ENCODE results near the gene ATG12.

Gene ATG12

GRCh38 chr5:115806986-115807653, 34.2 kb downstream of the ATG12 start:
- DNase-seq (ENCODE audit: low read depth) = no peak

DNA sequence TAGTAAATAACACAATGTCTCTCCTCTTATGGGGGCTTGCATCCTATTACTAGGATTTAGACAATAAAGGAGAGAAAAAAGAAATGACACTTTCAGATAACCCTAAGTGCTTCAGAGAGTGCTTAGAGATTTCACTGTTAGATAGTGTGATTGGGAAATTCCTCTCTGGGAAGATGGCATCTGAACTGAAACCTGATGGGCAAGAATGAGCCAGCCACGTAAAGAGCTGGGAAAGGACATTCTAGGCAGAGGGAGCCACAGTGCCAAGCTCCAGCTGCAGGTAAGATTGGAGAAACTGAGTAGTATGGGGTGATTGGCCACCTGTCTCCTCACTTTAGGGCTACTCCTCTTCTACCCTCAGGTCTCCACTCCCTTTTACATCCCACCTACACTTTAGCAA, 39.4 kb downstream of the ATG12 start:
- DNase-seq (ENCODE audit: low read depth) = no peak

- DNase-seq (ENCODE audit: low read depth) = no peak
Measured at GRCh38 chr5:115801152-115801551, 40.2 kb downstream of the ATG12 start.

DNA sequence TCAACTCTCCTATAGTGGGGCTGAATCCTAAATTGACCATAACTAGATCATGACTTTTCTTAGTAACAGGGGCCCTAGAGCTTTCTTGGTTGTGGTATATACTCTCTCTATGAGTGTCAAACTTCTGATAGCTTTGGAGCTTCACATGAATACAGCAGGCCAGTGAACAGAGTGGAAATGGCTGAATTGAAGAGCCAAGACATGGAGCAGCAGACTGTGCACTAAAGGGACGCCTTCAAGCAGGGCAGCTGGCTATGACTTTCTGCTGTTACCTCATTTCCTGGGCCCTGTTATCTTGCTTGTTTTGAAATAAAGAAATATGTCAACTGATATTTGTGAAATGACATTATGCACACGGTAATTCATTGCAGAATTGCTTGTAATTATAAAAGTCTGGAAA, 41.3 kb downstream of the ATG12 start:
- no peak for DNase-seq (ENCODE audit: low read depth)

DNA sequence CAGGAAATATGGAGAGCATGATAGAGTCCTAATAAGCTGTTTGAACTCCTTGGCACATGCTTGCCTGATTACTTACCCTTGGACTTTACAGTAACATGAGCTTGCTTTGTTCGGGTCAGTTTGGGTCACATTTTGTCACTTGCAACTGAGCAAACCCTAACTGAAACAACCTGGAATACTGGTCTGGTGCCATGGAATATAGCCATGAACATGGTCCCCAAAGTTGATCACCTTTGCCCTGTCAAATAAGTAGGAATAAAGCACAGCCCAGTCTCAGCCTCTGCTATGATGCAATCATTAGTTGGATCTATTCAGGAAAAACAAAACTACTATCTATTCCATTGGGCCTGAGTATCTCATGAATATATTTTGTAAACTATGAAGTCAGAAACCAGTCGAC, 43.1 kb downstream of the ATG12 start:
- no peak for DNase-seq (ENCODE audit: low read depth)

DNA sequence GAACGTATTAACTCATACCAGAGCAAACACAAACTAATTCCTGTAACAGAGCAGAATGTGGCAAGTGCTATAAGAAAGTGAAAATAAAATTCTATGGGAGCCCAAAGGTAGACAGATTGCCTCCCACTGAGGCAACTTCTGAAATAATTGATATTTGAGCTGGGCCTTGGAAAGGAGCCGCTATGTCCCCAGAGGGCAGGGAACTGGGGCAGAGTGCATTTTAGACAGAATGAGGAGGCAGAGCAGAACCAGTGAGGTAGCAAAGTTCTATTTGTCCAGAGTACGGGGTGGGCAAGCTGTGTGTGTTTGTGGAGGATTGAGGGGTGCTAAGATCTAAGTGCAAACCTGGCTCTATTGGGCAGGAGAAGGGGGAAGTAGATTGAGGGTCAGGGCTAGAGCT, 44.7 kb downstream of the ATG12 start:
- DNase-seq (ENCODE audit: low read depth) = no peak

GRCh38 chr5:115795700-115796099, 45.7 kb downstream of the ATG12 start:
- DNase-seq (ENCODE audit: low read depth) = no peak

- no peak for DNase-seq (ENCODE audit: low read depth)
Measured at GRCh38 chr5:115788440-115788839, 52.9 kb downstream of the ATG12 start.

DNA sequence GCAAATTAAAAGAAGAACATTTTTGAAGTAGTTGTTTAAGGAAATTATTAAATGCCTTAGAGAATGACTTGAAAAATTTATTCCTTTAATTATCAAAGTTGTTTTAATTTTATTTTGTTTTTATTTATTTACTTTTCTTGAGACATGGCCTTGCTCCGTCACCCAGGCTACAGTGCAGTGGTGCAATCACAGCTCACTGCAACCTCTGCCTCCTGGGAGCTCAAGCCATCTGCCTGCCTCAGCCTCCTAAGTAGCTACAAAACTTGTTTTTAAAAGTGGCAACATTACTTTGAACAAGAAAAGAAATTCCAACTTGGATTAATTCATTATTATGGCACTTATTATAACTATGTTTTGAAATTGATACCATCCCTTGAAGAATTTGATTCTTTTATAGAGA, 53.9 kb downstream of the ATG12 start:
- no peak for DNase-seq (ENCODE audit: low read depth)

DNA sequence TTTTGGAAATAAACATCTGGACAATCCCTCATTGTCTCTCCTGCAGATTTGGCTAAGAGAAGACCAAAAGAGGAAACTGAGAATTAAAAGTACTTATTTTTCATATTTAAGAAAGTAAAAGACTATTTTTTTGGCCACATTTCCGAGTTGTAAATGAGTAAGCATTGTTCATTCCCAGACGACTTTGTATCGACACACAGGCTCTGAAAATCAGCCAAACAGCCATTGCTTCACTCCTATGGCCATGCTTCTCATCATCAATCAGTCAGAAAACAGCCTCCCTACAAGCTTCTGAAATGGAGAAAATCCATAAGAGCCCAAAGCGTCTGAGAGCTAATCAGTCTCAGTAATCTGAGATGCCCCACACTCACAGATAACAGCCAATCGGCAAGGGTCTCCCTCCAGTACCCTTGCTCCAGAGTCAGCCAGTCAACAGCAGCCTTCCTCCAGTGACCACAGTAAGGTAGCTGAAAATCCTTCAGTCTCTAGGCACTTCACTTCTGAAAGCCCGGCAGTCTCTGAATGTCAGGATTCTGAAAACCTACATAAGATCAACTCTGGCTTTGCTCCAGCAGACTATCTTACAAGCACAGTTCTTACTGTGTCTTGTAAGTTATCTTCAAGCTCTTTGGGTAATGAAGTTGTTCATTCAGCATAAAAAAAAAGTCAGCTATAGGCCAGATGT, 55.8 kb downstream of the ATG12 start:
- no peak for DNase-seq (ENCODE audit: low read depth)

DNA sequence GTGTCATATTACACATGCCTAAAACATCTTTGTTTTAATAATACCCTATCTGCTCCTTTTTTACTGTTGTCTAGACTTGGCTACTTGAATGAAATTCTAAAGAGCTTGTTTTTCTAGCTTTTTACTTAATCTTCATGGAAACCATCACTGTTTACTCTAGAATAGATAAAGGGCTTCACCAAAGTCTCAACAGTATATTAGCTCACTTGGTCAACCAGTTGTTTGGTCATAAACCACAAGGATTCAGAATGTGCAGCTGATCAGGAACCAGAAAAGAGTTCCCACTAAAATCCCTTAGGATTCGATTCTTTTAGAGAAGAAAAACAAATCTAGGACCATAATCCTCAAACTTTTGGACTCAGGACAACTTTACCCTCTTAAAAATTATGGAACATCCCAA, 62.9 kb downstream of the ATG12 start:
- no peak for DNase-seq (ENCODE audit: low read depth)

All from GM04504 (cell line).